Fibroblast of pulmonary artery (primary cell): Measurements from ENCODE around the gene CA6.
"Not testable (repeated sequence)": the region's sequence is repeated elsewhere in the genome, so short reads cannot be mapped to it uniquely, and the experiment has no call there.

ENCODE experiments used
- DNase-seq: peaks from one replicate; pipeline ENCODE4 v3.0.0-alpha.2; 2010; ENCODE audit warnings: low read depth
- H3K4me3 ChIP-seq: replicated peaks from 2 replicates; pipeline ENCODE4 v1.5.1; 2011; ENCODE audit warnings: low read depth, mild to moderate bottlenecking, control low read depth, low read length, moderate library complexity
- TF ChIP-seq, protein P1 (sequence below): IDR thresholded peaks from 2 replicates; pipeline ENCODE4 v1.5.1; 2011; ENCODE audit warnings: mild to moderate bottlenecking, control low read depth, low read length, inconsistent platforms; ENCODE audit errors: missing control alignments

Gene CA6

DNA sequence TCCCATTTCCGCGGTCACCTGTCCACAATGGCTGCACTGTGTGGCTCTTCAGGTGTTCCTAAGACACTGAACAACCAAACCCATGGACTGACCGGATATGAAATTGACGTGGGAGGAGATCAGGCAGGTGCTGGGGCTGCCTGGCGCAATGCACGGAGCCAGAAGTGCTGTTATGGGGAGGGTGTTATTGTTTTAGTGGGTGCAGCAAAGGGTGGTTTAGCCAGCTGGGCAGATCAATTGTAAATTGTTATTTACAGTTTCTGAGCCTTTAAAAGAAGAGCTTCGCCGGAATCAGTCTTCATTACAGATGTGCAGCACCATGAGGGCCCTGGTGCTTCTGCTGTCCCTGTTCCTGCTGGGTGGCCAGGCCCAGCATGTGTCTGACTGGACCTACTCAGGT is at the start of gene CA6:
CA6 (plus strand) TSS at position 301 of the 400 bp plus-strand sequence; CDS start at position 320, 19 bp downstream.
- H3K4me3 ChIP-seq = no peak within 1 kb of the TSS
- TF ChIP-seq, protein P1, sequence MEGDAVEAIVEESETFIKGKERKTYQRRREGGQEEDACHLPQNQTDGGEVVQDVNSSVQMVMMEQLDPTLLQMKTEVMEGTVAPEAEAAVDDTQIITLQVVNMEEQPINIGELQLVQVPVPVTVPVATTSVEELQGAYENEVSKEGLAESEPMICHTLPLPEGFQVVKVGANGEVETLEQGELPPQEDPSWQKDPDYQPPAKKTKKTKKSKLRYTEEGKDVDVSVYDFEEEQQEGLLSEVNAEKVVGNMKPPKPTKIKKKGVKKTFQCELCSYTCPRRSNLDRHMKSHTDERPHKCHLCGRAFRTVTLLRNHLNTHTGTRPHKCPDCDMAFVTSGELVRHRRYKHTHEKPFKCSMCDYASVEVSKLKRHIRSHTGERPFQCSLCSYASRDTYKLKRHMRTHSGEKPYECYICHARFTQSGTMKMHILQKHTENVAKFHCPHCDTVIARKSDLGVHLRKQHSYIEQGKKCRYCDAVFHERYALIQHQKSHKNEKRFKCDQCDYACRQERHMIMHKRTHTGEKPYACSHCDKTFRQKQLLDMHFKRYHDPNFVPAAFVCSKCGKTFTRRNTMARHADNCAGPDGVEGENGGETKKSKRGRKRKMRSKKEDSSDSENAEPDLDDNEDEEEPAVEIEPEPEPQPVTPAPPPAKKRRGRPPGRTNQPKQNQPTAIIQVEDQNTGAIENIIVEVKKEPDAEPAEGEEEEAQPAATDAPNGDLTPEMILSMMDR = no peak
- no peak for DNase-seq

DNA sequence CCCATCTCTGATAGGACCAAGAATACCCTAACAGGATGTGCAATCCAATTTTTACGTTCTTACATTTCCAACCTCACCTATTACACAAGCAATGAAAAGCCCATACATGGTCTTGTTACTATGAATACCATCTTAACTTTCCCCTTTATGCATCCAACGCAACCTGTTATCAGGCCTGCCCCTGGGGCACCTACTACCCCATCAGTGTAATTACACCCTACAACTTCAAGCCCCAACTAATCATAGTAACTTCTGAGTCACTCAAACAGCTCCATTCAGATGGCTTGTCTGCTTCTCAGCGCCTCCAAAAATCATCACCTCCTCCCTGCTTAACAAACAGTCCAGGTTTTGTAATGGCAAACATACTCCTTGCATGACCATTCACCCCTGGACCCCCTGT is 48.9 kb upstream of the CA6 start:
- DNase-seq = not testable (repeated sequence)

DNA sequence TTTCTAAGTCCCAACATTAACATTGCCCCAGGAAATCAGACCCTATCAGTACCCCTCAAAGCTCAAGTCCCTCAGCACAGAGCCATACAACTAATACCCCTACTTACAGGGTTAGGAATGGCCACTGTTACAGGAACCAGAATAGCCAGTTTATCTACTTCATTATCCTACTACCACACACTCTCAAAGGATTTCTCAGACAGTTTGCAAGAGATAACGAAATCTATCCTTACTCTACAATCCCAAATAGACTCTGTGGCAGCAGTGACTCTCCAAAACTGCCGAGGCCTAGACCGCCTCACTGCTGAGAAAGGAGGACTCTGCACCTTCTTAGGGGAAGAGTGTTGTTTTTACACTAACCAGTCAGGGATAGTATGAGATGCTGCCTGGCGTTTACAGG is 48.2 kb upstream of the CA6 start:
- H3K4me3 ChIP-seq, DNase-seq: not testable (repeated sequence)

More for the DNA sequence above, 48.9 kb upstream of the CA6 start:
- not testable (repeated sequence) for H3K4me3 ChIP-seq

DNA sequence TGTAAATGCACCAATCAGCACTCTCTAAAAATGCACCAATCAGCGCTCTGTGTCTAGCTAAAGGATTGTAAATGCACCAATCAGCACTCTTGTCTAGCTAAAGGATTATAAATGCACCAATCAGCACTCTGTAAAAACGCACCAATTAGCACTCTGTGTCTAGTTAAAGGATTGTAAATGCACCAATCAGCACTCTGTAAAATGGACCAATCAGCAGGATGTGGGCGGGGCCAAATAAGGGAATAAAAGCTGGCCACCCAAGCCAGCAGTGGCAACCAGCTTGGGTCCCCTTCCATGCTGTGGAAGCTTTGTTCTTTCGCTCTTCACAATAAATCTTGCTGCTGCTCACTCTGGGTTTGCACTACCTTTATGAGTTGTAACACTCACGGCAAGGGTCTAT is 47.2 kb upstream of the CA6 start:
- DNase-seq, H3K4me3 ChIP-seq: not testable (repeated sequence)

DNA sequence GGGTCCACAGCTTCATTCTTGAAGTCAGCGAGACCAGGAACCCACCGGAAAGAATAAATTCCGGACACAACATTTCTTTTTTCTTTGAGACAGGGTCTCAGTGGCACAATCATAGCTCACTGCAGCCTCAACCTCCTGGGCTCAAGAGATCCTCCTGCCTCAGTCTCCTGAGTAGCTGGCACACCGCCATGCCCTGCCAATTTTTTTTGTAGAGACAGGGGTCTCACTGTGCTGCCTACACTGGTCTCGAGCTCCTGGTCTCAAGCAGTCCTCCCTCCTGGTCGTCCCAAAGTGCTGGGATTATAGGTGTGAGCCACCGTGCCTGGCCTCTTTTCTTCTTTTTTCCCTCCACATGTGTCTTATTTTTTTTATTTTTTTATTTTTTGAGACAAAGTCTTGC is 46.6 kb upstream of the CA6 start:
- H3K4me3 ChIP-seq = no peak overlapping the region
- DNase-seq = no peak
- TF ChIP-seq, protein P1 = no peak

DNA sequence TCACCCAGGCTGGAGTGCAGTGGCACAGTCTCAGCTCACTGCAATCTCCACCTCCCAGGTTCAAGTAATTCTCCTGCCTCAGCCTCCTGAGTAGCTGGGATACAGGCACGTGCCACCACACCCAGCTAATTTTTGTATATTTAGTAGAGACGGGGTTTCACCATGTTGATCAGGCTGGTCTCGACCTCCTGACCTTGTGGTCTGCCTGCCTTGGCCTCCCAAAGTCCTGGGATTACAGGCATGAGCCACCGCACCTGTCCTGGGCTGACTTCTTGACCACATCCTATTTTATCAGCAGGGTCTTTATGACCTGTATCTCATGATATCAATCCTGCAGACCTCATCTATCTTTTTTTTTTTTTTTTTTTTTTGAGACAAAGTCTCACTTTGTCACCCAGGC is 45.0 kb upstream of the CA6 start:
- DNase-seq = not testable (repeated sequence)

DNA sequence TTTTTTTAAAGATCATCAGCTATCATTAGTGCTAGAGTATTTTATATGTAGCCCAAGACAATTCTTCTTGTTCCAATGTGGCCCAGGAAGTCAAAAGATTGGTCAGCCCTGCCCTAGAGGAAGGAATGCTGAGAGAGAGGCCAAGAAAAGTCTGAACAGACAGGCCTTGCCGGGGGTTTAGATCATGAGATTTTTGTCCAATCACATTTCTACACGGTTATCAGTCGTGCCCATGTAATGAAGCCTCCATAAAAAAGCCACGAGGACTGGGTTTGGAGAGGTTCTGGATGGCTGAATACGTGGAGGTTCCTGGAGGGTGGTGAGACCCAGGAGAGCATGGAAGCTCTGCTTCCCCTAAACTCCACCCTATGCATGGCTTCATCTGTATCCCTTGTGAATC is 42.9 kb upstream of the CA6 start:
- TF ChIP-seq, protein P1 = peak; percentile 14
- no peak overlapping the region for H3K4me3 ChIP-seq
- peak; percentile 41 for DNase-seq

More for the DNA sequence above, 45.0 kb upstream of the CA6 start:
- not testable (repeated sequence) for H3K4me3 ChIP-seq

DNA sequence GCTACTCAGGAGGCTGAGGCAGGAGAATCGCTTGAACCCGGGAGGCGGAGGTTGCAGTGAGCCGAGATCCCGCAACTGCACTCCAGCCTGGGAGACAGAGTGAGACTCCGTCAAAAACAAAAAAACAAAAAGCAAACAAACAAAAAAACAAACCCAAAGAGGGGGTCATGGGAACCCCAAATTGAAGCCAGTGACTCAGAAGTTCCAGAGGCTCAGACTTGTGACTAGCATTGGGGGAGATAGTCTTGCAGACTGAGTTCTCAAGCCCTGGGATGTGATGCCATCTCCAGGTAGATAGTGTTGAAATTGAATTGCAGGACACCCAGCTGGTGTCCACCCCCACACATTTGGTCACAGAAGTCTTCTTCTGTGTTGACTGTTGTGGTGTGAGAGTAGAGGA is 42.3 kb upstream of the CA6 start:
- no peak overlapping the region for H3K4me3 ChIP-seq
- TF ChIP-seq, protein P1 = no peak
- peak; percentile 31 for DNase-seq

DNA sequence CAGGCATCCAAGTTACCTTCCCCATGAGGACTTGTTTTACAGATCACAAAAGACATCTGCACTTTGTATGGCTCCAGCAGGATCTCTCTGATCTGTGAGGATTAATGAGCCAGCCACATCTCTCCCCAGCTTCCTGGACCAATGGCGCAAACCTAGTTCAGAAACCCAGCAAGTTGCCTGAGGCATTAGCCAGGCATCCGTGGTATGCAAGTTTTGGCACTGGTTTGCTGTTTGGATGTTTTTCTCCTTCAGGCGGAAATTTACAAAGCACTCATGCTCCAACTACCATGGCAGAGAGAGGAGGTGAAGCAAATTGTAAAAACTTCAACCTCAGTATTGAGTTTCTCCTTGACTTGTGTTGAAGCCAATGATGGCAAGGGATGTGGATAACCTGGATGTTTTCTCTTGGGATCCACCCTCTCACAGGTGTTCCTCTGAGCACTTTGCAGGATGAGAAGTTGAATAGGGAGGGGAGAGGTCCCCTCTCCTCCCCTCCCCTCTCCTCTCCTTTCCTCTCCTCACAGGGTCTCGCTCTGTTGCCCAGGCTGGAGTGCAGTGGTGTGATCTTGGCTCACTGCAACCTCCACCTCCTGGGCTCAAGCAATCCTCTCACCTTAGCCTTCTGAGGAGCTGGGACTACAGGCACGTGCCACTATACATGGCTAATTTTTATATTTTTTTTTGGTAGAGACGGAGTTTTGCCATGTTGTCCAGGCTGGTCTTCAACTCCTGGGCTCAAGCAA is 41.6 kb upstream of the CA6 start:
- peak; percentile 96 for DNase-seq
- TF ChIP-seq, protein P1 = no peak

More for the DNA sequence above, 41.6 kb upstream of the CA6 start:
- H3K4me3 ChIP-seq = no peak overlapping the region
